SU-DHL-6 (cell line): Measurements from ENCODE around the gene NFYC.

Source experiments
- CTCF ChIP-seq: fragments of 200-600 bp; sonication (generic); IDR thresholded peaks from one replicate; pipeline ENCODE4 v1.5.1; 2017; ENCODE audit warnings: antibody characterized with exemption, mild to moderate bottlenecking, low read length, moderate library complexity; ENCODE audit not compliant: insufficient read depth, poor library complexity, severe bottlenecking
- EZH2phosphoT487 ChIP-seq: fragments of 200-600 bp; sonication (generic), shearing (Covaris generic); conservative IDR thresholded peaks from 2 replicates; pipeline ENCODE4 v1.6.1; 2018; ENCODE audit warnings: mild to moderate bottlenecking, antibody characterized with exemption, low read length, moderate library complexity, mixed read lengths

- TF ChIP-seq CTCF: no peak
- TF ChIP-seq EZH2phosphoT487: no peak
These were observed 126.9 kb downstream of the NFYC start for GRCh38 chr1:40818264-40818961.
